ENCODE results near the gene TFDP2.
"Not testable (repeated sequence)": the region's sequence is repeated elsewhere in the genome, so short reads cannot be mapped to it uniquely, and the experiment has no call there.

Gene TFDP2

DNA sequence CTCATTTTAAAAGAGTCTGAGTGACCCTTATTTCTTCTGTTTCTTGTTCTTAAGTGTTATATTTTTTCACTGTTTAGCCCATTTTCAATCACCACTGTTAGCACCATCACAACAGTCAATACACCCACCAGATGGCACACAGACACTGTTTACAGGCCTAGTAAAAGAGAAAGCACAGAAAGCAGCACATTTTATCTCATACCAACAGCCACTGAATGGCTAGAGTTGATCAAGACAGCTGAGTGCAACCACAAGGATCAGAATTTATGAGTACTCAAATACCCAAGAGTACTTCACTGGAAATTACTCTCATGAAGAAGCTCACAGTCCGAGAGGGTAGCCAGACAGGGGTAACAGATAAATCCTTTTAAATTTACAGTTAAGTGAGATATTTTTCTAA, 127.0 kb downstream of the TFDP2 start:
- DNase-seq (ENCODE audit: low read depth, low spot score): no peak

DNA sequence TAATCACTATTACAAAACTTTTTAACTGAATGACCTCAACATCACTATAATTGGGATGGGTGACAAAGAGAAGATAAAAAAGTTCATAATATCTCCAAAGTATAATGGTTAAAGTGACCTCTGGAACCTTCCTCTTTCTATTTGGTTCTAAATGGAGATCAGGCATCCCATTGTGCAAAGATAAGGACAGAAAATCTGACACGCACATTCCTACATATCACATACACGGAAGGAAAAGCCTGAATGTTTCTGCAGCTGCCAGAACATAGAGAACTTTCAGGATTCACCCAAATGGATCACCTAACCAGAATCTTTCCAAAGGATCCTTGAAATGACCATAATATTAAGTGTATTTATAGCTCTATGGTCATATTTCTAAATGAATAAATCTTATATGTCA, 128.2 kb downstream of the TFDP2 start:
- DNase-seq (ENCODE audit: low read depth, low spot score): no peak

DNA sequence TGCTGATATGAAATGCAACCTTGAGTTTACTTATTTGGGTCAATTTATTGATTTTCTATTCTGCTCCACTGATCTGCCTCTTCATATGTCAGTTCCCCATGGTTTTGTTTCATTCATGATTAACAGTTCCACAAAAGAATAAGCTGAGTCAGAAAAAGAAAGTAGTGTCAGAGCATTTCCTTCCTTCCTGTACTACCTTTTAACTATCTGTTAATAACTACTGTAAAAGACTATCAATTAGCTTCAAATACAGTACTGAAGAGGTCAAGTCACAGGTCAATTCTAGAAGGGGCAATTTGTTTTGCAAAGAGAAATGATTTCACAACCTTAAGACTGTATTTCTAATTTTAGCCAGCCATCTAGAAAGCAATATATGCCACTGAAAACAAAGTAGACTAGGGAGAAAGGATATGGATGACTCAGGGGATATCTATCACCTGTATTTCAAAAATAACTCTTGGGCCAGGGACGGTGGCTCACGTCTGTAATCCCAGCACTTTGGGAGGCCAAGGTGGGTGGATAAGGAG, 129.5 kb downstream of the TFDP2 start:
- DNase-seq (ENCODE audit: low read depth, low spot score): no peak

DNA sequence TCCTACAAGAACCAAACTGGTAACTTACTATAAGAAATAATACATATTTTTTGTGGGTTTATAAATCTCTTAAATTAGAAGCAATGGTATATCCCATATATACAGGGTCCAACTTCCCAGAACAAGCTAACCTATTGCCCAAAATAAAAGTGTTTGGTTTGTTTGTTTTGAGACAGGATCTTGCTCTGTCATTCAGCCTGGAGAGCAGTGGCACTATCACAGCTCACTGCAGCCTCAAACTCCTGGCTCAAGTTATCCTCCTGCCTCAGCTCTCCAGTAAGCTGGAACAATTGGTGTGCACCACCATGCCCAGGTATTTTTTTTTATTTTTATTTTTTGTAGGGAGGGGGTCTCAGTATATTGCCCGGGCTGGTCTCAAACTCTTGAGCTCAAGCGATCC, 135.4 kb downstream of the TFDP2 start:
- DNase-seq (ENCODE audit: low read depth, low spot score): no peak

DNA sequence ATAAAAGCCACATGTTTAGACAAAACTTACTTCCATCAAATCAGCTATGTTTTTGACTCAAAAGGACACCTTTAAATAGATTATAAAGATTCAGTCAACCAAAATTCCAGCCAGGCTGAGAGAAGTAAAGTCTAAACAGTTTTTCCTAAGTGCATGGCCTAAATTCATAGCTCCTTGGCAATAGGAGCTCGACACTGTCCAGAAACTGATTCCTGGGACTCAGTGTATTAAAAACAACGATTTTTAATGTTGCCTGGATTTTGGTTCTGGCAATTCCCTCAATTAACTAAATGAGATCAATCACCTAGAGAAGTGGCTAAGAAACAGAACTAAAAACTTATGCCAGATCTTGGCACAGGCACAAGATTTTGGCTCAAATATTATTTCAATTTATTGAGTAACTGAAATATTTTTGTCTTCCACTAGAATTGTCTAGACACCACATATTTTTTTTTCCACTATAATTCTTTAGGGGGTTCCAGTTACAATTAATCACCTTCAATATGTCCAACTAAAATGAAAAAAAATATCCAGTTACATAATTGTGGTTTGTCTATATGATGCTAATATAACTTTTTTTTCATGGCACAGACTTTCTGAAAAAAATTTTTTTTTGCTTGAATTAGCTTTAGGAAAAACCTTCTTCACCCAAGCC, 135.9 kb downstream of the TFDP2 start:
- DNase-seq (ENCODE audit: low read depth, low spot score): no peak

DNA sequence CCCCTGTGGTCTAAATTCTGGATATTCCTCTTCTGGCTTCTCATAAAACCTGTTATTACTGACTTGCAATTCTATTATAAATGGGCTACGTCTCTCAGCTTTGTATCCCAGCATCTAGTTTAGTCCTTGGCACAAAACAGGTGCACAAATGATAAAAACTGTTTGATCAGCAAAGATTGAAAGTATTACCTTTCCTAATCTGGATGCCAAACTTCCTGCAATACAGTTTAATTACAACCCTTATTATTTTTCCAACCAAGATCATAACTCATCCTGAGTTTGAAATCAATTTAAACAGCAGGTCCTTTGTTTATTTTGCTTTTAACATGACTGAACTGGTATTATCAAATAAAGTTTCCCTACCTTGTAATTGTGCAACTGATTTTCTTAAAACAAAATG, 140.3 kb downstream of the TFDP2 start:
- no peak for DNase-seq (ENCODE audit: low read depth, low spot score)

DNA sequence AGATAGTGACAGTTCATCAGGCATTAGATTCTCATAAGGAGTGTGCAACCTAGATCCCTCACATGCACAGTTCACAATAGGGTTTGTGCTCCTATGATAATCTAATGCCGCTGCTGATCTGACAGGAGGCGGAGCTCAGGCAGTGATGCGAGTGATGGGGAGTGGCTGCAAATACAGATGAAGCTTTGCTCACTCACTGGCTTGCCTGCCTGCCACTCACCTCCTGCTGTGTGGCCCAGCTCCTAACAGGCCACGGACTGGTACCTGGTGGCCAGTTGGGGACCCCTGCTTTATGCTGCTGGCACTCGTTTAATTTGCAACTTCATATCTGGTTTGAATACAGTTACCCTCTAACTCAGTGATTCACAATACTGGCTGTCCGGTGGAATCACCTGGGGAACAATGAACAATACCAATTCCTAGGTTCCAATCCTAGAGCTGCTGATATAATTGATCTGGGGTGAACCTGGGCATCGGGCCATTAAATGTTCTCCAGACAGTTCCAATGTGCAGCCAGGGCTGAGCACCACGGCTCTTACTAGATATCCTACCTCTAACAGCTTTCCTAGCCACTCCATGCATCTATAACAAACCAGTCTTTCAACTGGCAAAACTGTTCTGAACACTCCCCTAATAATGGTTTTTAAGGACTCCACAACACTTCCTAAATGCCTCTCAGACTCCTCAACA, 141.5 kb downstream of the TFDP2 start:
- no peak for DNase-seq (ENCODE audit: low read depth, low spot score)

DNA sequence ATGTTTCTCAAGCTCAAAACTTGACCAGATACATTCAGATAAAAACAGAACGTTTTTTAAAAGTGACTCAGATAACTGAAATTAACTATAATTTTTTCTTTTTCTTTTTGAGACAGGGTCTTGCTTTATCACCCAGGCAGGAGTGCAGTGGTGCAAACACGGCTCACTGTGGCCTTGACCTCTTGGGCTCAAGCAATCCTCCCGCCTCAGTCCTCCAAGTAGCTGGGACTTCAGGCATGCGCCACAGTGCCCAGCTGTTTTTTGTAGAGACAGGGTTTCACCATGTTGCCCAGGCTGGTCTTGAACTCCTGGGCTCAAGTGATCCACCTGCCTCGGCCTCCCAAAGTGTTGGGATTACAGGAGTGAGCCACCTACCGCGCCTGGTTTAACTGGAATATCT, 144.4 kb downstream of the TFDP2 start:
- not testable (repeated sequence) for DNase-seq (ENCODE audit: low read depth, low spot score)

DNA sequence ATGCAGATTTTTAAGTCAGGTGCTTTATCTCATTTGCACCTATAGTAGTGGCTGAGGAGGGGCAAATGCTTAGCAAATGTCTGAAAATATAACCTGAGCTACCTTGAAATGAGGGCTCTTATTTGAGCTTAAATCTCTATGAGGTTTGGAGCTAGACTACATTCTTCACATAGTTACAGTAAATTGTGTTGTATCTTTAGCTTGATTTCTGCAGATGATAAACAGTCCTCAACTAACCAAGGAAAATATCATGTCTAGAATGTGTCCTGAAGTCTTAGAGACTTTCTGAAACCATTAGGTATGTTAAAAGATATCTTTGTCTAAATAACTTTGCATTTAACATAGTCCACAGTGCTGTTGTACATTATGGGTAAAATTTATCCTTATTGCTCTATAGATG, 145.3 kb downstream of the TFDP2 start:
- no peak for DNase-seq (ENCODE audit: low read depth, low spot score)

DNA sequence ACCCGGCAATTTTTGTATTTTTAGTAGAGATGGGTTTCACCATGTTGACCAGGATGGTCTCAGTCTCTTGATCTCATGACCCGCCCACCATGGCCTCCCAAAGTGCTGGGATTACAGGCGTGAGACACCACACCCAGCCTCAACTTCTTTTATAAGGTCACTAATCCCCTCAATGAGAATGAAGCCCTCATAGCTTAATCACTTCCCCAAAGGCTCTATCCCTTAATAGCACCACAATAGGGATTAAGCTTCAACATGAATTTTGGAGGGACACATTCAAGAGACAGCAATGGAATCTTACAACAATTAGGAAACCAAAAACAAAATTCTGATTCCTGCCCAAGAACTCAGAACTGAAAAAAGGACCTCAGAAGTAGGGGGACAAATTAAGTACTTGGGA, 146.1 kb downstream of the TFDP2 start:
- no peak for DNase-seq (ENCODE audit: low read depth, low spot score)

DNA sequence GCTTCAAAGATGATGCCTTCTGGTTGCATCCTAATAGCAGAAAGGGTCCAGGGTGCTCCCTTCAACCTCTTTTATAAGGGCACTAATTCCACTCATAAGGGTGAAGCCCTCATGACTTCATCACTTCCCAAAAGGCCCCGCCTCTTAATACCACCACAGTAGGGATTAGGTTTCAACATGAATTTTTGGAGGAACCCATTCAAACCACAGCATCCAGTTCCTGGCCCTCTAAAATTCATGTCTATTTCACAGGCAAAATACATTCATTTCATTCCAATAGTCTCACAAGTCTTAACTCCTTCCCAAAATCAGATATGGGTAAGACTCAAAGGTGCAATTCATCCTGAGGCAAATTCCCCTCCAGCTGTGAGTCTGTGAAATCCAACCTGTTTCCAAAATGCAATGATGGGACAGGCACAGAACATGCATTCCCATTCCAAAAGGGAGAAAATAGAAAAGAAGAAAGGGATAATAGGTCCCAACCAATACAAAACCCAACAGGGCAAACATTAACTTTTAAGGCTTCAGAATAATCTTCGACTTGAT, 148.9 kb downstream of the TFDP2 start:
- DNase-seq (ENCODE audit: low read depth, low spot score): no peak

DNA sequence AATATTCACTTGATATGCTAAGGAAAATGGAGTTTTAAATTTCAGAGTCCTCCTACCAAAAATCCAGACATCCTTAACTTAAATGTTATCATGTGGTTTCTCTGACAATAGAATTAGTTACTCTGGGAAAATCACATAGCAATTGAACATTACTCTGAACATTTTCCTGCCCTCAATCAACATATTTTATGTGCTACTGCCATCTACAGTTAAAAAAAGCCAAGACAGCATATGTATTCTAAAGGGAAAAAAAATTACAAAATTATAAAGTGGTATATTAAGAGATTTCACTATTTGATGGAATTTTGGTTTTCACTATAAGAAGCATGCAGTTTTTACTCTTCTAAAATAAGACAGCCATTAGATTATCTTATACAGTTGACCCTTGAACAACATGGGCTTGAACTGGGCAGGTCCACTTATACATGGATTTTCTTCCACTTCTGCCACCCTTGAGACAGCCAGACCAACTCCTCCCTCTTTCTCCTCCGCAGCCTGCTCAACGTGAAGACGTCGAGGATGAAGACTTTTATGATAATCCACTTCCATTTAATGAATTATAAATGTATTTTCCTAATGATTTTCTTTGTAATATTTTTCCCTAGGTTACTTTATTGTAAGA, 150.6 kb downstream of the TFDP2 start:
- DNase-seq (ENCODE audit: low read depth, low spot score): no peak

DNA sequence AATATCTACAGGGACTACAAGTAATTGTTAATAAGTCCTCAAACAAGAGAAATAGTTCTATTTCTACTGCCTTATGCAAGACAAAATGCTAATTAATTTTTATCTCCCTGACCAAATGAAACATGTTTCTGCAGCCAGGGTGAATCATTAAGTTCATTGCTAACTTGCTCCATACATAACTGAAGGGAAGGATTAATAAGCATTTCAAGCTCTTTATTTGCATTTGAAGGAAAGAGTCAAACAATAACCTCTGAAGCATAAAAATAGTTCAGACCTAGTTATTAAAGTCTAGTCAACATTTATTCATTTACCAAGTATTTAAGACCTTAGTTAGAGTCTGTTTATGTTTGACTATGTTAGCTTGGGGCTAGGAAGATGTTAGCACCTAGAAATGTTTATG, 152.9 kb downstream of the TFDP2 start:
- no peak for DNase-seq (ENCODE audit: low read depth, low spot score)

DNA sequence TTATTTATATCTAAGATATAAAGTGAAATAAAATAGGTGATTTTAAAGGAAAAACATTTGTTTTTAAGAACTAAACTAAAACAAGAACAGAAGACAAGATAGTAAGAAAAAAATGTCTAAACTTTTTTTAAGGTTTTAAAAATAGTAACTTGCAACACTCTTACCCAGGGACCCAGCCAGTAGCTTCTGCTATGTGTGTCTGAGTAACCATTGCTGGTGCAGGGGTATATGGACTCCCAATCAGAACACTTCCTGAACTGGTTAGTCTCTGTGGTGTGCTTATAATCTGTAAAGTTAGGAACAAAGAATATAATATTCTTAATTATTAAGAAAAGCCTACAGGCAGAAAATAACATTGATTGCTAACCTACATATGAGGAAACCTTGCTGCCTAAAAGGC, 154.5 kb downstream of the TFDP2 start:
- DNase-seq (ENCODE audit: low read depth, low spot score): no peak

DNA sequence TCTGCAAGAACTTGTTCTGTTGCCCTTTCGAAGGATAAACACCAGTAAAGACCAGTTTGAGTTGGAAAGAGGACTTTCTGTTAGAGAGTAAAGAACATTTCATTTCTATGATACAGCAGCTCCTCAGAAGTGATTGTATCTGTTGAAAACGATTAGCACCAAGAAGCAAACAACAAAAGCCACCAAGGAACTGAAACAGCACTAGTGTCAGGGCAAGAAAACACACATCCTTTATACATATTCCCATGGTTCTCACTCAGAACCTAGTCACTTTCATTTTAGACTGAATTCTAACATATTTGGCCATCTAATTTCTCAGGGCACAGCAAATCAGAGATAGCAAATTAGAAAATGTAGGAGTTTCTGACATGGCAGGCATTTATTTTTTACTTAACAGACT, 156.8 kb downstream of the TFDP2 start:
- DNase-seq (ENCODE audit: low read depth, low spot score): no peak

DNA sequence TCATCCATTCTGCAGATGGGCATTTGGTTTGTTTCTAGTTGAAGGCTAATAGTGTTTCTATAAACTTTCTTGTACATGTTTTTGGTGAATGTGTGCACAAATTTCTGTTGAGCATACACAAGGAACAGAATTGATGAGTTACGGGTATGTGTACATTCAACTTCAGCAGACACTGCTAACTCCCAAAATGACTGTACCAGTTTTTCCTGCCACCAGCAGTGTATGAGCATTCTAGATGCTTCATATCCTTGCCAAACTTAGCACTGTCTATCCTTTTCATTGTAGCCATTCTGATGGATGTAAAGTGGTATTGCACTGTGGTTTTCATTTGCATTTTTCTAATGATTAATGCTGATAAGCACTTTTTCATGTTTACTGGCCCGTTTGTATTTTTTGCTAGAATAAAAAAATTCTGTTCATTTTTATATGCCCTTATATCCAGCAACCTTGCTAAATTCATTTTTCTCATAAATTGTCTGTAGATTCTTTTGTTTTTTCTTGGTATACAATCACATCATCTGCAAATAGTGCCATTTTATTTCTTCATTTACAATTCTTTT, 162.7 kb downstream of the TFDP2 start:
- no peak for DNase-seq (ENCODE audit: low read depth, low spot score)

DNA sequence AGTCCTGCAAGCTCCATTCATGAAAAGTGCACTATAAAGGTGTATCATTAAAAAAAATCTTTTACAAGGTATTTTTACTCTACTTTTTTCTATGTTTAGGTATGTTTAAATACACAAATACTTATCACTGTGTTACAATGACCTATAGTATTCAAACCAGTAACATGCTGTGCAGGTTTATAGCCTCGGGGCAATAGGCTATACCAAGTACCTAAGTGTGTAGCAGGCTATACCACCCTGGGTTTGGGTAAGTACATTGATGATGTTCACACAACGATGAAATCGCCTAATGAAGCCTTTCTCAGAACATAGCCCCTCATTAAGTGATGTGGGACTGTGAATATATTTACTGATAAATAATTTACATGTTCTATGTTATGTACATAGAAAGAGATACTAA, 168.3 kb downstream of the TFDP2 start:
- DNase-seq (ENCODE audit: low read depth, low spot score): no peak

DNA sequence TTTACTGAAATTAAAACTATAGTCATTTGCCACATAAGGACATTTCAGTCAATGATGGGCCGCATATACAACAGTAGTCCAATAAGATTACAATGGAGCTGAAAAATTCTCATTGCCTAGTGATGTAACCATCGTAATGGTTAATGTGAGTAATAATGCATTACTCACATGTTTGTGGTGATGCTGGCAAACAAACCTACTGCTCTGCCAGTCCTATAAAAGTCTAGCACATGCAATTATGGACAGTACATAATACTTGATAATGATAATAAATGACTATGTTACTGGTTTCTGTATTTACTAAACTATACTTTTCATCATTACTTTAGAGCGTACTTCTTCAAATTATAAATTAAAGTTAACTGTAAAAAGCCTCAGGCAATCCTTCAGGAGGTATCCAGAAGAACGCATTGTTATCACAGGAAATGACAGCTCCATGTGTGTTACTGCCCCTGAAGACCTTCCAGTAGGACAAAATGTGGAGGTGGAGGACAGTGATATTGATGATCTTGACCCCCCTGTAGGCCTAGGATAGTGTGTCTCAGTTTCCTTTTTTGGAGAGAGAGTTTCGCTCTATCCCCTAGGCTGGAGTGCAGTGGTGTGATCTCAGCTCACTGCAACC, 170.2 kb downstream of the TFDP2 start:
- no peak for DNase-seq (ENCODE audit: low read depth, low spot score)

DNA sequence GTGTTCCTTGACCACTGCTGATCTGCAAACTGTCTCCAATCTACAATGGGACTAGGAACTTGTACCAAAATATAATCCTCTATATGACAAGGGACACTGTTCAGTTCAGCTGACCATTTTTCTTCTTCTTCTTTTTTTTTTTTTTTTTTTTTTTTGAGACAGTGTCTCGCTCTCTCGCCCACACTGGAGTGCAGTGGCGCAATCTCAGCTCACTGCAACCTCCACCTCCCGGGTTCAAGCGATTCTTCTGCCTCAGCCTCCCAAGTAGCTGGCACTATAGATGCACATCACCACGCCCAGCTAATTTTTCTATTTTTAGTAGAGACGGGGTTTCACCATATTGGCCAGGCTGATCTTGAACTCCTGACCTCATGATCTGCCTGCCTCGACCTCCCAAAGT, 174.6 kb downstream of the TFDP2 start:
- not testable (repeated sequence) for DNase-seq (ENCODE audit: low read depth, low spot score)

DNA sequence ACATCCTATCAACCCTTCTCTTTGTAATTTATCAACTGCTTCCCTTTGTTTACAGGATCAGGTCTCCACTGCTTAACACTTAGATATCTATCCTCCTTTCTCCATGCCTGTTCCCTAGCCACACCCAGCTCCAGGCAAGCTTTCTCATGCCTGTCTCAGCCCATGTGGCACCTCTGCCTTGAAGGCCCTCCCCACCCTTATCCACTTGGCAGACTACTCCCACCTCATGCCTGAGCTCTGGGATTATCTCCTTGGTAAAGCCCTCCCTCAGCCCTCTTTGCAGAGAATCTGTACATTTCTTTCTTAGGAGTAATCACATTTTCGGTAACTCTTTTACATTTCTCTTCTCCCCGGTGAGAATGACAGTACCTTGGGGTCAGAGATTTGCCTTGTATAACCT, 176.9 kb downstream of the TFDP2 start:
- DNase-seq (ENCODE audit: low read depth, low spot score): no peak

DNA sequence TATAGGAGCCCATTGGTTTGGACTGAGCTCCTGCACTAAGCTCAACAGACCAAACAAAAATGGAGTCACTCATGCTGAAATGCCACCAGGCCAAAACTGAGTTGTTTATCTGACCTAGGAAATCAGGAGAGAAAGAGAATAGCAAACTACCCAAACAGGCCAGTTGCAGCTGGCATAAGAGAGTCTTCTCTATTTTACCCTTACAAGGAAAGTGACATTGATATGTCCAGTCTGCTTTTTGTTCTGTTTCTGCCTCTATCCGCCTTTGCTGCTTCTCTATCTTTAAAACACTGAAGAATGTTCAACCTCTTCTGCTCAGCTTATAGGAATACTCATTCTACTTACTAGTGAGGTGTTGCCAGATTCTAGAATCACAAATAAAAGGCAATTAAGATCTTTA, 177.8 kb downstream of the TFDP2 start:
- no peak for DNase-seq (ENCODE audit: low read depth, low spot score)

DNA sequence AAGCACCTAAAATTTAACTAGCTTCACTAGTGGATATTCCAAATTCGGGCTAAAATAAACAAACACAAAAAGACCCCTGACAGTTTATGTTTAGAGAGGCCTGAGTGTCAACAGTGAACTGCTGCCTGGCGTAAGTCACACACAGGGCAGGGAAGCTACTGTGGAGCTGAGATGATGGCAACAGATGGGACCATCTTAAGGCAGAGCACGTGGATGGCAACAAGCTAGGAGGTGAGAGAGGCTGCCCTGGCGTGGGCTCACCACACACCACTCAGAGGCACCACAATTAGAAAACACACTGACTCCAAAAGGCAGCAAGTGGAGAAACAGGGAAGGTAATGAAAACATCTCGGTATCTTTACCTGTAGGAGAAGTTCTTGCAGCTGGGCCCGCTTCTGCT, 179.6 kb downstream of the TFDP2 start:
- DNase-seq (ENCODE audit: low read depth, low spot score): no peak
